A673 (cell line): ENCODE results near the gene MINDY4.

Experiments used
- CTCF ChIP-seq: fragments of 300-800, 200-600 bp; sonication (generic); conservative IDR thresholded peaks from 2 replicates; pipeline ENCODE4 v1.5.1; 2017; ENCODE audit warnings: low read depth, mild to moderate bottlenecking, antibody characterized with exemption, low read length, moderate library complexity, mixed read lengths
- EZH2 ChIP-seq: fragments of 200-600 bp; sonication (generic); IDR thresholded peaks from 2 replicates; pipeline ENCODE4 v1.6.1; 2017; ENCODE audit warnings: borderline replicate concordance, low read depth, mild to moderate bottlenecking, mixed read lengths, antibody characterized with exemption, low read length; ENCODE audit not compliant: poor library complexity, severe bottlenecking

GRCh38 chr7:30728591-30729100 lies 42.6 kb upstream of the MINDY4 start:
- TF ChIP-seq CTCF, result no peak
- TF ChIP-seq EZH2, result no peak
